ENCODE measurements around the gene TST. TPM values are rescaled to one million over a fixed set of nuclear protein-coding genes. Genes with fewer than 3 reads are reported as not detected.

The TST gene
- total RNA-seq, 4 donors from 2014 or later, result 47.9 to 114 (median 62.5) TPM

DNA sequence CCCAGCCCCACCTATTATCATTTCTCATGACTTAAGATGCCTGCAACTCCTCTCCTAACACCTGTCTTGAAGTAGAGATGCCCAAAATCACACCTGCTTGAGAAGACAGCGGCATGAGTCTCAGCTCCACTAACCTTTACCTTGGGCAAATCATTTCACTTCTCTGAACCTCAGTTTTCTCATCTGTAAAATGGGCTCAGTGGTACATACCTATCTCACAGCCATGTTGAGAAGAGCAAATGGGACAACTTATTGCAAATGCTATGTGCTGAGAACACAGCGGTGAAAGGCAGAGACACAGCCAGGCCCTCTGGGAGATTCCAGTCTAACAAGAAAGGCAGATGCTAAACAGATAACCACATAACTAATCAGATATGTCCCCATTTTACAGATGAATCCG lies 7.8 kb downstream of the TST start:
- 92% methylated on average over 3 of the region's 3 CpGs for WGBS, 2 donors
- H3K4me3 ChIP-seq (ENCODE audit: low read depth, poor library complexity, severe bottlenecking), result no peak overlapping the region
- DNase-seq (ENCODE audit: low spot score in 2 of 2), result no peak
- TF ChIP-seq POLR2A (IDR thresholded peaks at IDR 0.05), result no peak
- TF ChIP-seq, protein P1, sequence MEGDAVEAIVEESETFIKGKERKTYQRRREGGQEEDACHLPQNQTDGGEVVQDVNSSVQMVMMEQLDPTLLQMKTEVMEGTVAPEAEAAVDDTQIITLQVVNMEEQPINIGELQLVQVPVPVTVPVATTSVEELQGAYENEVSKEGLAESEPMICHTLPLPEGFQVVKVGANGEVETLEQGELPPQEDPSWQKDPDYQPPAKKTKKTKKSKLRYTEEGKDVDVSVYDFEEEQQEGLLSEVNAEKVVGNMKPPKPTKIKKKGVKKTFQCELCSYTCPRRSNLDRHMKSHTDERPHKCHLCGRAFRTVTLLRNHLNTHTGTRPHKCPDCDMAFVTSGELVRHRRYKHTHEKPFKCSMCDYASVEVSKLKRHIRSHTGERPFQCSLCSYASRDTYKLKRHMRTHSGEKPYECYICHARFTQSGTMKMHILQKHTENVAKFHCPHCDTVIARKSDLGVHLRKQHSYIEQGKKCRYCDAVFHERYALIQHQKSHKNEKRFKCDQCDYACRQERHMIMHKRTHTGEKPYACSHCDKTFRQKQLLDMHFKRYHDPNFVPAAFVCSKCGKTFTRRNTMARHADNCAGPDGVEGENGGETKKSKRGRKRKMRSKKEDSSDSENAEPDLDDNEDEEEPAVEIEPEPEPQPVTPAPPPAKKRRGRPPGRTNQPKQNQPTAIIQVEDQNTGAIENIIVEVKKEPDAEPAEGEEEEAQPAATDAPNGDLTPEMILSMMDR (IDR thresholded peaks at IDR 0.05), result no peak
- intact Hi-C loops (cut with DNase I; ENCODE audit: low total_unique reads), result no loop called here

DNA sequence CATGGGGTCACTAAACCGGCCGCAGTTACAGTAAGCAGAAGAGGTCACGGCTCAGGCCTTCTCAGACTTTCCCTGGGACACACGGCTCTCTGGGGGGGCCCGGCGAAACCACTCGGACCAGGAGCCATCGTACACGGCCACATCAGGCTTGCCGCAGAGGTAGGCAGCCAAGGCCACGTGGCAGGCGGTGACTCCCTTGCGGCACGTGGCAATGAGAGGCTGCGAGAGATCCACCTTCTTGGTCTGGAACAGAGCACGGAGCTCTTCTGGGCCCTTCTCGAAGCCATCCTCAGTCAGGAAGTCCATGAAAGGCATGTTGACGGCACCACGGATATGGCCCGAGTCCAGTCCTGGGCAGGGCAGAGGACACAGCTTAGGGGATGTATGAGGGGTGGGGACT lies 8.3 kb downstream of the TST start:
- intact Hi-C loops (cut with DNase I; ENCODE audit: low total_unique reads), result no loop called here
- DNase-seq (ENCODE audit: low spot score in 2 of 2), result no peak
- no peak overlapping the region for H3K4me3 ChIP-seq (ENCODE audit: low read depth, poor library complexity, severe bottlenecking)
- WGBS, 2 donors, result 85 to 92% methylated on average over 20 of the region's 20 CpGs
- TF ChIP-seq POLR2A (IDR thresholded peaks at IDR 0.05), result no peak
- TF ChIP-seq, protein P1 (IDR thresholded peaks at IDR 0.05), result no peak

DNA sequence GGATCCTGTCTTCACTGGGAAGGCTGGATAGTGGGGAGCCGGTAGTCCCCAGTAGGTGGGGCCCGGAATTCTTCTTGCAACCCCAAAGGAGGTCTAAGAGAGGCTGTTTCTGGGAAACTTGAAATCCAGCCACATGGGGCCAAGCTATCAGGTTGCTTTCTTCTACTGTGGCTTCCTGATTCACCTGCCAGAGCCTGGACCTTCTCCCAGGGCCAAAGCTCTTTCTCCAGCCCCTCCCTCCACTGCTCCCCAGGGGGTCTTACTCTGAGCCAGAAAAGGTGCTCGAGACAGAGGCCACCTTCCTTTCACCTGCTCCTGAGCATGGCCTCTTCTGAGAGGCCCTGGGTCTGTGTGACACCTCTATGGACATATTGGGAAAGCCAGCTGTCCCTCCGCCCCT lies 9.1 kb downstream of the TST start:
- 82 to 85% methylated on average over 4 of the region's 4 CpGs for WGBS, 2 donors
- H3K4me3 ChIP-seq (ENCODE audit: low read depth, poor library complexity, severe bottlenecking), result no peak overlapping the region
- DNase-seq (ENCODE audit: low spot score in 2 of 2), result no peak
- no peak for TF ChIP-seq POLR2A (IDR thresholded peaks at IDR 0.05)
- TF ChIP-seq, protein P1 (IDR thresholded peaks at IDR 0.05), result no peak
- intact Hi-C loops (cut with DNase I; ENCODE audit: low total_unique reads), result no loop called here

DNA sequence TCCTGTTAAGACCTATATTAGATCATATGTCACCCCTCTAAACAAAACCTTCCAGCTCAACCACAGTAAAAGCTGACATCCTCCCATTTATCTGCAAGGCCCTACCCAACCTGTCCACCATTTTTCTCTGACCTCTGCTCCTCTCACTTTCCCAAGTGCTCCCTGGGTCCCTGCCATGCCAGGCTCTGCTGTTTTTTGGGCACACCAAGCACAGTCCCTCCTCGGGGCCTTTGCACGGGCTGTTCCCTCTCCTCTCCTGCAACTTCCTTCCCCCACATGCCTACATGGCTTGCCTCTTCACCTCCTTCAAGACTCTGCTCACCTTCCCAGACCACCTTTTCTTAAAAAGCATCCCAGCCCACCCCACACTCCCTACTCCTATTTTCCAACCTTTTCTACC lies 9.8 kb downstream of the TST start:
- TF ChIP-seq, protein P1 (IDR thresholded peaks at IDR 0.05), result no peak
- no peak for TF ChIP-seq POLR2A (IDR thresholded peaks at IDR 0.05)
- whole genome bisulfite sequencing, 2 donors, result 77 to 85% methylated on average over 2 of the region's 2 CpGs
- no peak overlapping the region for H3K4me3 ChIP-seq (ENCODE audit: low read depth, poor library complexity, severe bottlenecking)
- intact Hi-C loops (cut with DNase I; ENCODE audit: low total_unique reads), result no loop called here
- DNase-seq (ENCODE audit: low spot score in 2 of 2), result no peak

DNA sequence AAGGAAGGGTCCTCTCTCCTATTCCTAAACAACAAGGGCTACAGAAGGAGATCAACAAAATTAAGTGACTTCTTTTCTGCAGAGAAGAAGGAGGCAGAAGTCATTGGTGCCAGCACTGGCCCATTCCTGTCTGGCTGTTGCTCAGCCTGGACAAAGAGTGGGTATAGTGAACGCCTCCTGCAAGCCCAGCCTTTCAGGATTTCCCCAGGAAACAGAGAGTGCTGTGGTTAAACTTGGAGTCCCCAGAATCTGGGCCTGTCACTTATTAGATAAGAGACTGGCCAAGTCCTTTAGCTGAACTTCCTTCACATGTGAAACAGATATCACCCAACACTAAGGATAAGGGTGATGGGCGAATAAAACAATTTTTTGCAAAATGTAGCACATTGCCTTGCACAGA lies 10.9 kb downstream of the TST start:
- TF ChIP-seq, protein P1 (IDR thresholded peaks at IDR 0.05), result no peak
- TF ChIP-seq POLR2A (IDR thresholded peaks at IDR 0.05), result no peak
- no peak for DNase-seq (ENCODE audit: low spot score in 2 of 2)
- intact Hi-C loops (cut with DNase I; ENCODE audit: low total_unique reads), result no loop called here
- WGBS, 2 donors, result 59 to 72% methylated on average over 2 of the region's 2 CpGs
- no peak overlapping the region for H3K4me3 ChIP-seq (ENCODE audit: low read depth, poor library complexity, severe bottlenecking)

DNA sequence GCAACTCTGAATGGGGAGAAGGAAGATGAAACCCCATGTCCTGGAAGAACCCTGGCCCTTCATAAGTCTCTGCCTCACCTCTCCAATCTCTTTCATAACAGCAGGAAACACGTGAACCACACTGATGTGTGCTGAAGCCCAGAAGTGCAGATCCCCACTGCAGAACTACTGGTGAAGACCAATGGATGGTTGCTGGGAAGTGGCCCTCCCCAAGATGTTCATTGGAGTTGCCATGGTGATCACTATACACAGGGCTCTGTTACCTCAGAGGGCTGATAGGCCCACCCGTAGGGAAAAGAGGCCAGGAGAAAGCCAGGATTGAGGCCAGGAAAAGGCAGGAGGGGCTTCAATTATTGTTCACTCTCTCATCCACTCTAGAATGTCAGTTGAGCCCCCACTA lies 11.6 kb downstream of the TST start:
- DNase-seq (ENCODE audit: low spot score in 2 of 2), result no peak
- intact Hi-C loops (cut with DNase I; ENCODE audit: low total_unique reads), result no loop called here
- 33 to 48% methylated on average over 2 of the region's 2 CpGs for WGBS, 2 donors
- no peak overlapping the region for H3K4me3 ChIP-seq (ENCODE audit: low read depth, poor library complexity, severe bottlenecking)
- no peak for TF ChIP-seq POLR2A (IDR thresholded peaks at IDR 0.05)
- TF ChIP-seq, protein P1 (IDR thresholded peaks at IDR 0.05), result no peak
